ENCODE measurements around the gene SLC13A2.

SLC13A2 gene

DNA sequence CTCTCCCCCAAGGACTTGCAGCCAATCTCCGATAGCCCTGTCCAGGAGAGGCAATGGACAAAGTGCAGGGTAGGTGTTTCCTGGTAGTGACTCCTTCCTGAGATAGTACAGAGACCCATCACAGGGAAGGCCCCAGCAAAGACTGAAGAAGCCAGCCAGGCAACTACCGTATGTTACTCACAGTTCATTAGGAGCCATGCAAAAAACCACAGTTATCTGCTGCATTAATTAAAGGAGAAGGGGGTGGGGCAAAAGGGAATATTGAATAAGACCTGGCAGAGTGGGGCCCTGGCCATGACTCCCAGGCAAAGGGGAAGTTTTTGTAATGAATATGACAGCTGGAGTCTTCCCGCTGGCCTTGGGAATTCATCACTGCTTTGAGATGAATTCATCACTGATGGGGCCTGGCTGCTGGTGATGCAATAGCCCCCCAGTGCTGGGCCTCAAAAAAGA is 2.5 kb upstream of the SLC13A2 start:
- DNase-seq, result no peak

DNA sequence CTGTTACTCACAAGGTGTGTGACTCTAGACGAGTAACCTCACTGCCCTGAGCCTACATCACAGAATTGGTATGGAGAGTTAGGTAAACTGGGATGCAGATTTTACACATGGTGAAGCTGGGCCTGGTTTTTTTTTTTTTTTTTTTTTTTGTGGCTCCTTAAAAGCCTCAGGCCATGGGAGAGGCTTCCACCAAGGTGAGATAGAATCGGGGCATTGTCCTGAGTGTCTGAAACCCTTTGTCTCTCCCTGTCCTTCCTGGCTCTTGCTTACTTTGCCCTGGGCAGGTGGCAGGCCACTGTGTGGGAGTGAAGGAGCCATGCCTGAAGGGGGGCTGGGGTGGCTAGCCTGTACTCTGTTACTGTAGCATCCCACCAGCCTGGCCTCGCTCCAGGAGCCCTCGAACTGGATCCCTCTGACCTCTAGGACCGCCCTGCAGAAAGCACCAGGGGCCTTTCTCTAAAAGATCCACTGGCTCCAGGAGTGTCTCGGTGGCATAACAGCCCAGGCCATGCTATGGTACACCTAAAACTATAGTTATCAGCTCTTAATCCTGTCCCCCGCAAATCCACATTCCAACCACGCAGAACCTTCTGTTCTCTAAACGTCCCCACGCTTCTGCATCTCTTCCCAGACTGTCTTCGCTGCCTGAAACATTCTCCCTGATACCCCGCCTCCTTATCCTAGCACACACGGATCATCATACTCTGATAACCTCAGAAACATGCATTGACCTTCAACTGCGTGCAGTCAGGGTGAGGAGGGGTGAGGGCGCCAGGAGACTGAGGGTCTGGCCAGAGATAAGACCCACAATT is 1.7 kb upstream of the SLC13A2 start:
- DNase-seq, result no peak

DNA sequence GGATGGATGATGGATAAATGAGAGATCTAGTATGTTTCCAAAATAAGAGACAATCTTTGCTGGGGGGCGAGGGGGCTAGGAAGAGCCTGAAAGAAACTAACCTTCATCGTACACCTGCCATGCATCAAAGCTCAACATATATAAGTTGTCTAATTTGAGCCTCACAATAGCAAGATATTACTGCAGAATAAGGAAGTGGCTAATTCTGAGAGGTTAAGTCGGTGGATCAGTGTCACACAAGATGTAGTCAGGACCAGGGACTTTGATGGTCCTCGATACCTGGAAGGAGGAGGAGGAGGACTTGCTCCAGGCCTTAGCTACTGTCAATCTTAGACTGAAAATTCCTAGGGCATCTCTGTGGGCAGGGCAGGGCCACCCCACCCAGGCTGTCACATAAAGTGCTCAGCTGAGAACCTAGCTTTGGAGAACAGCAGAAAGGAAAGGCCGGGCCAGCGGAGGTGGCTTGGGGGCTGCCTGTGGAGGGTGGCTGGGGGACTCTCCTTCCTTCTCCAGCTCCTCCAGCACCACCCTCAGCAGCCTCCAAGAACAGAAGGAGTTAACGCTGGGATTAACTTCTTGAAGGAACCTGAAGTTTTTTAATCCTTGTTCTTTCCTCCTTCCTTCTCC is 460 bp upstream of the SLC13A2 start:
- no peak for DNase-seq

DNA sequence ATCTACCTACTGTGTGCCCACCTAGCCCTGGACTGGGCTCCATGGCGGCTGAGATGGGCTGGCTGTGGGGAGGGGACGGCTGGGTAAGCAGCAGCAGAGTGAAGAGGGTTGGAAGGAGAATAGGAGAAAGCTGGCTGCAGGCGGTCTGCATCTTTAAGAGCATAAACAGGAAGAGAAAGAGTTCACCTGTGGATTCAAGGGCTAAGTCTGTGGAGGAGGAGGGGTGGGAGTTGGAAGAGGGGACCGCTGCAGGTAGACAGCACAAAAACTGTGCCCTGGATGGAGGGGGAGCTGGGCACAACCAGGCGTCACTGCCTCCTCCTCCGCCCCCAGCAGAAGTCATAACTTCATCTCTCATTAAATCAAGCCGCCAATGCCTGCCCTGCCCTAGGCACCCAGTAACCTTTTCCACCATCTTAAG is 677 bp downstream of the SLC13A2 start:
- no peak for DNase-seq

DNA sequence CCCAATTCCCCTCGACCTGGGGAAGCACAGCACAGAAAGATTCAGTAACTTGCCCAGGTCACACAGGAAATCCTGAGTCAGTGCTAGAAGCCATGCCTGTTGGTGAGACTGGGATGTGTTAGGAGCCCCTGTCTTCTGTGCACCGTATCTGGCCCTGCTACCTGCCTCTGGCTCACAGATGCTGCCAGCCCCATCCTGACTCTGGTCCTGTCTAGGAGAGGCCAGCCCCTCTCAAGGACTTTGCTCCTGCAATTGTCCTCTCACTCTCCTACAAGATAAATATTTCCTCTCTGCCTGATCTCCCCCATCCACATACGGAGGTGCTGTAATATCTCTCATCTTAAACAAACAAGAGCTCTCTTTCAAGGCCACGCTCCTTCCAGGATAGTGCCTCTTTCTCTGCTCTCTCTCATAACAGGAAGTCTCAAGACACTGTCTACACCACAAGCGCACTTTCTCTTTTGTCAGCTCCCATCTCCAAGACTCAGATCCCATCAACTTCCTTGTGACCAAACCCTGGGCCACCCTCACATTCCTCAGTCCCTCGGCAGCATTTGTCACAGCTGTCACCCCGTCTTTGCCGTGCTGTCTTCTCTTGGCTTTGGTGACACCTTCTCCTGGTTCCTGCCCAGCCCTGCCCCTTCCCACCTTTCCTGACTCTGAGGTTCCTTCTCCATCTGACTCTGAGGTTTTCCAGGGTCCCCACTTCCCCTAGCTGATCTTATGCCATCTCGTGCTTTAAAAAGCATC is 1.9 kb downstream of the SLC13A2 start:
- DNase-seq, result no peak

- no peak for DNase-seq
Observed at GRCh38 chr17:28476076-28476865, 2.8 kb downstream of the SLC13A2 start.

DNA sequence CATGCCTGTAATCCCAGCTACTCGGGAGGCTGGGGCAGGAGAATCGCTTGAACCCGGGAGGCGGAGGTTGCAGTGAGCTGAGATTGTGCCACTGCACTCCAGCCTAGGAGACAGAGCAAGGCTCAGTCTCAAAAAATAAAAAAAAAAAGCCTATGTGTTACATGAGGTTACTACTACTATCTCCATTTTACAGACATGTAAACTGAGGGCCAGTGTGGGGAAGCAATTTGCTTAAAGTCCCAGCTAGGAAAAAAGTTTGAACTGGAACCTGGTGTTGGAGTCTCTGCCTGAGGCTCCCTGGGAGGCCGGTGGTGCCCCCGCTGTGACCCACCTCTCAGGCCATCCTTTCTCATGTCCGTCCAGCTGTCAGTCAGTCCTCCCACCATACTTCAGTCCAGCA is 4.5 kb downstream of the SLC13A2 start:
- DNase-seq, result no peak

DNA sequence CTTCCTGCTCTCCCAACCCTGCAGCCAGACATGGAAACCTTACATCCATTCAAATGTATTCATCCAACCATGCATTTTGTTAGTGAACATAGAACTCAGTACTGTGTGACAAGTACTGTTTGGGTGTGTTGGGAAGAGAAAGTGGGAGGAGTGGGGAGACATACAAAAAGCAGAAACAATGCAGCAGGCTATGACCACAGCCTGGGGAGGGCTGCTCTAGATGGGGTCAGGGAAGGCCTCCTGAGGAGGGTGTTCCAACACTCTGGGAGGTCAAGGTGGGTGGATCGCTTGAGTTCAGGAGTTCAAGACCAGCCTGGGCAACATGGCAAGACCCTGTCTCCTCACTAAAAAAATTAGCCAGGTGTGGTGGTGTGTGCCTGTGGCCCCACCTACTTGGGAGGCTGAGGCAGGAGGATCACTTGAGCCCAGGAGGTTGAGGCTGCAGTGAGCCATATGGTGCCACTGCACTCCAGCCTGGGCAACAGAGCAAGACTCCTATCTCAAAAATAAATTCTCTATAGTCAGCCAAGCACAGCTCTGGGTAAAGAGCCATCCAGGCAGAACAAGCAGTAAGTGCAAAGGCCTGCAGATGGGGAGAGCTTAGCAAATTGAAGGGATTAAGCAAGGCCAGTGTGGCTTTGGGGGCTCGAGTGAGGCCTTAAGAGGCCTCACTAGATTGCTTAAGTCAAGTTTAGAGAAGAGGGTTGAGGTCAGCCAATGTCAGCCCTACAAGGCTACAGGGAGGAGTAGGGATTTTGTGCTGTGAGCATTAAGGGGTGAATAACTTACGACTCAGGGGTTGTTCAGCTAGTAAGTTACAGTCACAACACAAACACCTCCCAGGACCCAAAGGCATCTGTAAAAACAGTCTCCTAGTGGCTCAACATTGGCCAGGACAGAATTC is 5.5 kb downstream of the SLC13A2 start:
- DNase-seq, result no peak

DNA sequence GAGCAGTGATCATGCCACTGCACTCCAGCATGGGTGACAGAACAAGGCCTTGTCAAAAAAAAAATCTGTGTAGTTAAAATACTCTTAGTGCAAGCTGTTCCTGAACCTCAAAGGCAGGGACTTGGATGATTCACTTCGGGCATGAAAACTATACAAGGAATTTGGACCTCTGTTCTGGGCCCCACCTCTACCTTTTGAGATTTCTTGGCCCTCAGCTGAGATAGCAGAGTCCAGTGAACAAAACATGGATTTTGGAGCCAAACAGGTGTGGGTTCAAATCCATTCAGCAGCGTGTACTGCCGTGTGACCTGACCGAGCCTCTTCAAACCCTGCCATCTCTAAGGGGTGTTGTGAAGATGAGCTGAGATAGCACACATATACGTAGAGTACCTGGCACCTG is 6.8 kb downstream of the SLC13A2 start:
- DNase-seq, result no peak

DNA sequence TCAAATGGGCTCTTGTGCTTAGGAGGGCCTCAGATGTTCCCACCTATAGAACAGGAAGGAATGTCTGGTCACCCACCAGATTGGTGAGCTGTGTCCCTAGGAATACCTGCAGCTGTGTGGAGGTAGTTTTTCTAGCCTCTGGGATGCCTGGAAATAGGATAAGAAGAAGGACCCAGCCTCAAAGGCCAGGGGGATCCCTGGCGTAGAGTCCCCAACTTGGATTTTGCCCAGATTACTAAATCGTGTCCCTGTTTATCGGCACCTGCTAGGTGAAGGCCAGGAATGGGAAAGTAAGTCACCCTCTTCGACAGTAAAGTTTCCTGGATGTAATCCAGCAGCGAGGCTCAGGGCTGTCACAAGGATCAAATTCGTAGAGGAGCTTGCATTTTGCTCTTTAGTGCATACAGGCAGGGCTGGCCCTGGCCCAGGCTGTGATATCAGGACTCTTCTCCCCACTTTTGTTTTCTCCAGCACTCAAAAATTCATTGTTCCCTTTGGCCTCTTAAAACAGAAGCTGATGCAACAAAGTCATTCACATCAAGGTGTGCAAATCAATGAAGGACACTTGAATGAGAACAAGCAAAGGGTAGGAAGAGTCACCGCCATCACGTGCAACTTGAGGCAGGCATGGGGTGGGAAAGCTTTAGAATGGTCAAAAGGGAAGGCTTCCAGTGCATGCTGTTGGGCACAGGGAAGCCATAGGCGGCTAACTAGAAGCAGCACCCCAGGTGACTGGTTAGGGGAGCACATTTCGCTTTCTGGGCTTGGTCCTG is 7.5 kb downstream of the SLC13A2 start:
- DNase-seq, result no peak

GRCh38 chr17:28482551-28483199 is 9.2 kb downstream of the SLC13A2 start:
- DNase-seq, result no peak

GRCh38 chr17:28484296-28484695 is 10.9 kb downstream of the SLC13A2 start:
- DNase-seq, result no peak

- no peak for DNase-seq
Observed at GRCh38 chr17:28485049-28485448, 11.6 kb downstream of the SLC13A2 start.

DNA sequence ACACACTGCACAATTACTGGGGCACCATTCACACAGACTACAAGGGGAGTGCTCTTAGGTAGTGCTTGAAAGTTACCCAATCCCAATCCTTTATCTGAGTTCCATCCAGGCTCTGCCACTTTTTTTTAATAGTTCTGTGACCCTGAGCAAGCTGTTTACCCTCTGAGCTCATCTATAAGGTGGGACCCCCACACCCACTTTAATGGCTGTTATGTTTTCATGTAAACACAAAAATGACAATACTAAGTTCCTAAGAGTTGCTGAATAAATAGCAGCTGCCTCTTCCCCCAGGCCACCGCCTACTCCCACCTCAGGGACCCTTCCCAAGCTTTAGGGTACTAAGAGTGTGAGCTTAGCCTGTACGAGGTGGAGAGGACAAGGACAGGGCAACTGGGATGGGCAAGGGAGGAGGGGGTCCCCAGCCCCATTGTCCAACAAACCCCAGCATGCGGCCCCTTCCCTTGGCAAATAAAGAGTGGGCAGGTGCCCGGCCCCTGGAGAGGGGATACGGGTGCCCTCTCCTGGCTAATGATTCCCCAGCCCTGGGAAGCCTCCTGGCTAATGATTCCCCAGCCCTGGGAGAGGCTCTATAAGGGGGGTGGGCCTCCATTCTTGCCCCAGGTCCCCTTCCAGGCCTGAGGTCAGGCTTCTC is 14.6 kb downstream of the SLC13A2 start:
- DNase-seq, result no peak

GRCh38 chr17:28488533-28489276 is 15.3 kb downstream of the SLC13A2 start:
- no peak for DNase-seq

GRCh38 chr17:28491286-28491685 is 17.8 kb downstream of the SLC13A2 start:
- no peak for DNase-seq

- no peak for DNase-seq
Observed at GRCh38 chr17:28491860-28492259, 18.4 kb downstream of the SLC13A2 start.

All from amygdala (tissue), 56 donors.